SJSA1 (cell line): ENCODE measurements around the gene ENG. TPM values are rescaled to one million over a fixed set of nuclear protein-coding genes. Genes with fewer than 3 reads are reported as not detected.

Experiments
- total RNA-seq: library from RNA; depleted of rRNA; stranded (reverse); fragments of >200 nt; shearing (Covaris generic); gene quantifications from 2 replicates; pipeline ENCODE4 v1.2.3, GENCODE V29; 2014; rRNA removed

ENG gene
- total RNA-seq, 1 experiment from 2014 or later: 8.7 TPM

Other genes with a start within 250 kb of the ENG start
- 18.4 and 72.6 TPM in 2 replicates for gene STXBP1, start 242.4 kb downstream of the ENG start, total RNA-seq
- gene CFAP157, start 147.7 kb downstream of the ENG start, total RNA-seq: 0.11 TPM in 1 of 2 replicates, not detected in the other
- gene PTRH1, start 139.0 kb downstream of the ENG start, total RNA-seq: 10.4 and 17.5 TPM in 2 replicates
- not detected in 2 replicates for gene TTC16, start 138.6 kb downstream of the ENG start, total RNA-seq
- 5.3 and 11.4 TPM in 2 replicates for gene TOR2A, start 119.4 kb downstream of the ENG start, total RNA-seq
- gene SH2D3C, start 76.0 kb downstream of the ENG start, total RNA-seq: not detected in 2 replicates
- 16.8 and 21.4 TPM in 2 replicates for gene CDK9, start 68.6 kb downstream of the ENG start, total RNA-seq
- gene FPGS, start 51.8 kb downstream of the ENG start, total RNA-seq: 49.0 and 70.0 TPM in 2 replicates
- 32.6 and 32.7 TPM in 2 replicates for gene AK1, start 23.0 kb upstream of the ENG start, total RNA-seq
- gene ST6GALNAC6, start 44.9 kb upstream of the ENG start, total RNA-seq: 37.0 and 42.9 TPM in 2 replicates
- 26.5 and 43.5 TPM in 2 replicates for gene ST6GALNAC4, start 62.4 kb upstream of the ENG start, total RNA-seq
- 1.6 and 18.4 TPM in 2 replicates for gene PIP5KL1, start 76.1 kb upstream of the ENG start, total RNA-seq
- 20.4 and 24.5 TPM in 2 replicates for gene DPM2, start 83.2 kb upstream of the ENG start, total RNA-seq
- gene EEIG1, start 126.3 kb upstream of the ENG start, total RNA-seq: 3.5 and 4.6 TPM in 2 replicates
- gene NAIF1, start 212.7 kb upstream of the ENG start, total RNA-seq: 12.4 and 30.0 TPM in 2 replicates
- gene SLC25A25, start 213.6 kb upstream of the ENG start, total RNA-seq: 28.7 and 30.8 TPM in 2 replicates